ENCODE measurements around the gene APOD.

- TF ChIP-seq CTCF (IDR thresholded peaks at IDR 0.05 in 8 of 11, conservative IDR thresholded peaks at IDR 0.05 in 3 of 11) (no peak), POLR2A (IDR thresholded peaks at IDR 0.05) (no peak), POLR2AphosphoS5 (IDR thresholded peaks at IDR 0.05) (no peak)
Measured at GRCh38 chr3:195550723-195551122, 33.0 kb downstream of the APOD start.
